Adrenal gland (tissue), 12 donors: ENCODE measurements around the gene IGF2BP2. TPM values are rescaled to one million over a fixed set of nuclear protein-coding genes. Genes with fewer than 3 reads are reported as not detected.

Experiments used
- DNase-seq, 7 donors: peaks; one replicate each; pipeline ENCODE4 v3.0.0-alpha.2; 2019 to 2020
- H3K27ac ChIP-seq, 5 donors: fragments of 200-600 bp; sonication (generic) in 4 of 5; 1 replicate in 3 of 5; 2 replicates in 2 of 5; pipeline versions ENCODE4 v1.5.1 to v1.8.0; 2016 to 2020; ENCODE audit warnings: mild to moderate bottlenecking in 1 of 5
- H3K27me3 ChIP-seq: fragments of 200-600 bp; 2 replicates; pipeline ENCODE4 v1.8.0; 2021
- H3K36me3 ChIP-seq, 2 donors: fragments of 200-600 bp; replicated peaks in 1 of 2; 1 replicate in 1 of 2; 2 replicates in 1 of 2; pipeline versions ENCODE4 v1.5.1 to v1.8.0; 2018 to 2022
- H3K4me1 ChIP-seq, 2 donors: fragments of 200-600 bp; replicated peaks in 1 of 2; 1 replicate in 1 of 2; 2 replicates in 1 of 2; pipeline versions ENCODE4 v1.5.1 to v1.8.0; 2018 to 2021
- H3K4me3 ChIP-seq, 4 donors: fragments of 200-600 bp; sonication (generic) in 3 of 4; one replicate each; pipeline ENCODE4 v1.5.1; 2016 to 2018
- H3K9me3 ChIP-seq, 3 donors: fragments of 200-600 bp; sonication (generic) in 1 of 3; replicated peaks in 1 of 3; 1 replicate in 2 of 3; 2 replicates in 1 of 3; pipeline versions ENCODE4 v1.5.1 to v1.8.0; 2016 to 2021
- CTCF ChIP-seq, 6 experiments: fragments of 450-650 bp in 4 of 6; fragments of 200-600 bp in 2 of 6; sonication (generic) in 1 of 6; IDR thresholded peaks; 1 replicate in 5 of 6; 2 replicates in 1 of 6; pipeline versions ENCODE4 v1.5.1 to v1.8.0; 2016 to 2021; ENCODE audit warnings: antibody characterized with exemption in 6 of 6, mild to moderate bottlenecking in 2 of 6, moderate library complexity in 1 of 6
- POLR2A ChIP-seq, 2 donors: fragments of 450-650 bp; IDR thresholded peaks; one replicate each; pipeline ENCODE4 v1.6.1; 2017; ENCODE audit warnings: antibody characterized with exemption in 2 of 2, mild to moderate bottlenecking in 2 of 2, moderate library complexity in 1 of 2
- WGBS, 4 donors: extraction: QIAGEN DNeasy Blood & Tissue Kit in 2 of 4; methylation state at CpG; one replicate each; pipeline versions ENCODE4 v1.1.5 to v1.1.7; 2013 to 2017; 5-methylcytosine and 5-hydroxymethylcytosine counted together
- intact Hi-C, 2 donors: fragments of 100-400 bp; cut with DNase I; formaldehyde crosslinking; loops; one replicate each; pipeline versions ENCODE4 v1.14.1 to v1.15.0; 2022 to 2023
- polyA plus RNA-seq, 3 donors: library from polyadenylated mRNA; stranded (reverse); fragments of 200-250 nt in 2 of 3; fragments of 350-450 nt in 1 of 3; fragmentation: Illumina TruSeq in 1 of 3; extraction: RNeasy Lipid Tissue Mini Kit (QIAGEN cat#74804) in 1 of 3; gene quantifications; one replicate each; pipeline ENCODE4 v1.2.3, GENCODE V29; 2013 to 2014
- total RNA-seq, 9 donors: library from RNA; depleted of rRNA in 4 of 9; stranded (reverse); fragments of >200 nt in 4 of 9; fragments of 120-200 nt in 1 of 9; fragmentation: NEBNext Ultra II Directional in 1 of 9; extraction: Animal tissue kit (Norgen Biotek cat#: 25700) in 1 of 9; gene quantifications; one replicate each; pipeline versions ENCODE4 v1.1.0 to v1.2.4, GENCODE V29; 2013 to 2023
- donor health status: healthy with polysubstance abuse.
- donor health status: Bipolar disorder and iron deficiency.
- donor health status: DM: yes; HTN: yes; CAD: no.
- donor health status: DM: no; HTN: no; CAD: no.
- donor health status: DM: no; HTN: no; CAD: no.
- donor health status: DM: yes; HTN: yes; CAD: no.

Gene IGF2BP2
- total and polyA plus RNA-seq, 12 donors = 7.0 to 75.9 (median 17.9) TPM

DNA sequence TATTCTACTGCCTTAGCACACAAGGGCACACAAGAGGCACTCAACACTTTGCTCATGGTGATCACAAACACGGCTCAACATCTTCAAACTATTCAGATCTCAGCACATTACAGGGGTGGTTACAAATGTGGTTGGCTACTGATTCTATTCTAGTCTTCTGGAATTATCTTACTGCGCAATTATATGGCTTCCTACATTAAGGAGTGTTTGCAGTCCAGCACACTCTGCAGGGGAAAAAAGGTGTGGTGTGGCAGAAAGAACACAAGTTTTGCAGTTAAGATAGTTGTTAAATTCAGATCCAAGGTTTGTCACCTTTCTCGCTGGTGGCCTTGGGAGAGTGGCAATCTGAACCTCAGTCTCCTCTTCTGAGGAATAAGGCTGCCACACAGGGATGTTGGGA lies 31.9 kb downstream of the IGF2BP2 start:
- no peak overlapping the region for H3K27ac ChIP-seq
- no peaks in the 10 kb centered on the region for H3K36me3 ChIP-seq
- H3K27me3 ChIP-seq = no peaks in the 10 kb centered on the region
- no peak overlapping the region for H3K4me3 ChIP-seq
- TF ChIP-seq POLR2A (IDR thresholded peaks at IDR 0.05) (no peak), CTCF (IDR thresholded peaks at IDR 0.05) (no peak)
- H3K9me3 ChIP-seq = no peaks in the 10 kb centered on the region
- intact Hi-C loops = no loop called here
- peaks cover 0 to 7% of the 10 kb centered on the region in 2 donors for H3K4me1 ChIP-seq
- 90 to 95% (median 94%) methylated on average over 3 of the region's 3 CpGs for WGBS, 4 donors
- DNase-seq = no peak

DNA sequence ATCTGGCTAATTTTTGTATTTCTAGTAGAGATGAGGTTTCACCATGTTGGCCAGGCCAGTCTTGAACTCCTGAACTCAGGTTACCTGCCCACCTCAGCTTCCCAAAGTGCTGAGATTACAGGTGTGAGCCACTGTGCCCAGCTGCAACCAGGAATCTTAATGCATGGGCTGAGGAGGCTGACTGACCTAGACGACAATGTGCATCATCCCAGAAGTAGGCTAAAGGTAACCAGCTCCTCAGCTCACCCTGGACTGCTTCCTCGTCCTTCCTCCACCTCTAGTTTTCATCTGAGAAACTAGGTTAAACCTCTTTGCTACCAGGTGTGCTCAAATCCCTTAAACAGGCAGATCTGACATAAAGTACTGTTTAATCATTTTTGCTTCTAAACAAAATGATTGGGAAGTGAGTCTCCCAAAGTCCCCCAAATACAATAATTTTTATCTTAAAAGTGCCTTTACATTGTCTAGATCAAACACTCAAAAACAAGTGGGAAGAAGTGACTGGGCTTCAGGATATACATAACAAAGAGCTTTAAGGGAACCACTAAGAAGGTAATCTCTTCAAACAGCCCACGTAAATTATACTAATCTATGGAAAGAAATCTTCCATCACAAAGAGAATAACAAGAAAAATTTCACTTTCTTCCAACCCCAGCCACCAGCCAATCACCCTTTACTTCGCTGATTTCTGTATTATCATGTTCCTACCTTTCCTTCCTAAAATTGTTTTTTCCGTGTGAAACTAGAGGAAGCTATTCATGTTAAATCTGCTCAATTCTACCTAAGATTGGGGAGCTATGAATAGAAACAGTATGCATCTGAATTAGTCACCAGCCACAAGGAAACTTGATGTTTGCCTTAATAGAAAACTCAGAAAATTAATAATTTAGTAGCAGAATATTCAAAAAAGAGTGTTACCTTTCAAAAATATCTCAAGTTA lies 34.7 kb downstream of the IGF2BP2 start:
- intact Hi-C loops = no loop called here
- Histone ChIP-seq H3K4me1 (peaks cover 0 to 7% of the 10 kb centered on the region in 2 donors), H3K36me3 (no peaks in the 10 kb centered on the region), H3K27ac (no peak overlapping the region), H3K4me3 (no peak overlapping the region), H3K27me3 (no peaks in the 10 kb centered on the region), H3K9me3 (no peaks in the 10 kb centered on the region)
- TF ChIP-seq POLR2A (IDR thresholded peaks at IDR 0.05) (no peak), CTCF (IDR thresholded peaks at IDR 0.05) (no peak)
- DNase-seq = no peak
- WGBS, 4 donors = 67 to 75% (median 73%) methylated on average over 5 of the region's 5 CpGs

DNA sequence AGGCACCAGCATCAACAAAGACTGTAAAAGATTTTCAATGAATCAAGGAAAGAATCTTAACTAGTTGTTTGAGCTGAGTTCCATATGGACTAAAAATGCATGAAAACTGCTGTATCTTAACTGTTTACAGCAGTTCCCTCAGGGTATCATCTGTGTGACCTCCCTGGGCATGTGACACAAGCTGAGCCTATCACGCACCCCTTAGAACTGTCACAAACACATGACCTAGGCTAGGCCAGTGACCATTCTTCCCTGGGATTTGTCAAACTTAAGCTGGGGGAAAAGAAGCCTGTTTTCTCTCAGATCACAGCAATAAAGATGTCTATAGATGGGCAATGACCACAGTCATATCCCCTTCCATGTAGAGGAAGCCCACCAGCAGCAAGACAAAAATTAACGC lies 35.7 kb downstream of the IGF2BP2 start:
- H3K27me3 ChIP-seq = no peaks in the 10 kb centered on the region
- intact Hi-C loops = no loop called here
- peaks cover 0 to 7% of the 10 kb centered on the region in 2 donors for H3K4me1 ChIP-seq
- H3K9me3 ChIP-seq = no peaks in the 10 kb centered on the region
- DNase-seq = no peak
- H3K27ac ChIP-seq = no peak overlapping the region
- no peak for TF ChIP-seq POLR2A (IDR thresholded peaks at IDR 0.05)
- TF ChIP-seq CTCF (IDR thresholded peaks at IDR 0.05) = no peak
- H3K4me3 ChIP-seq = no peak overlapping the region
- H3K36me3 ChIP-seq = no peaks in the 10 kb centered on the region
- 83 to 100% (median 92%) methylated on average over 2 of the region's 2 CpGs for WGBS, 4 donors

GRCh38 chr3:185788292-185788691 lies 36.5 kb downstream of the IGF2BP2 start:
- no peak overlapping the region for H3K4me3 ChIP-seq
- no peaks in the 10 kb centered on the region for H3K36me3 ChIP-seq
- no peaks in the 10 kb centered on the region for H3K9me3 ChIP-seq
- no peaks in the 10 kb centered on the region for H3K27me3 ChIP-seq
- no peak overlapping the region for H3K27ac ChIP-seq
- DNase-seq = no peak
- TF ChIP-seq POLR2A (IDR thresholded peaks at IDR 0.05) (no peak), CTCF (IDR thresholded peaks at IDR 0.05) (no peak)
- intact Hi-C loops = no loop called here
- 96 to 100% (median 98%) methylated on average over 2 of the region's 2 CpGs for WGBS, 4 donors
- peaks cover 0 to 7% of the 10 kb centered on the region in 2 donors for H3K4me1 ChIP-seq
